B cell (primary cell): Measurements from ENCODE around the gene SUV39H2. TPM values are rescaled to one million over a fixed set of nuclear protein-coding genes. Genes with fewer than 3 reads are reported as not detected.

Experiments
- ATAC-seq: fragments of 200-7000 bp; cut with Tn5 transposase; one replicate; pipeline ENCODE4 v1.10.0; 2021; ENCODE audit warnings: low read depth, mild to moderate bottlenecking, moderate number of reproducible peaks, moderate library complexity
- CTCF ChIA-PET: fragments of 350-600 bp; sonication (Branson Sonifier 250); formaldehyde crosslinking; loops from one replicate; lab custom pipeline; 2021; ENCODE audit warnings: antibody characterized with exemption, inconsistent platforms; lab: Charles Lee
- POLR2A ChIA-PET: fragments of 350-600 bp; sonication (Branson Sonifier 250); formaldehyde crosslinking; loops from one replicate; lab custom pipeline; 2021; ENCODE audit warnings: antibody characterized with exemption; lab: Charles Lee
- DNase-seq: peaks from one replicate; pipeline ENCODE4 v3.0.0; 2013
- H2AFZ ChIP-seq: 2 replicates; pipeline ENCODE4 v1.6.1; 2012; ENCODE audit warnings: mild to moderate bottlenecking, low read depth, low read length; ENCODE audit not compliant: insufficient read depth, poor library complexity, severe bottlenecking
- H3K27ac ChIP-seq, 2 donors: 1 replicate in 1 of 2; 2 replicates in 1 of 2; pipeline ENCODE4 v1.5.1; 2012 to 2013; ENCODE audit warnings: low read length in 2 of 2, mild to moderate bottlenecking in 2 of 2, moderate library complexity in 1 of 2
- H3K27me3 ChIP-seq, 4 experiments: fragments of 200-600 bp in 1 of 4; sonication (generic) in 1 of 4; replicated peaks in 1 of 4; 1 replicate in 2 of 4; 2 replicates in 2 of 4; pipeline versions ENCODE4 v1.6.1 to v1.7.0; 2013 to 2016; ENCODE audit warnings: low read length in 3 of 4, mild to moderate bottlenecking in 2 of 4, mixed read lengths in 1 of 4, moderate library complexity in 1 of 4; ENCODE audit not compliant: insufficient read depth in 4 of 4, control insufficient read depth in 3 of 4; ENCODE audit errors: control extremely low read depth in 1 of 4
- H3K36me3 ChIP-seq, 2 experiments: replicated peaks in 1 of 2; 1 replicate in 1 of 2; 2 replicates in 1 of 2; pipeline versions ENCODE4 v1.6.1 to v1.7.1; 2013; ENCODE audit warnings: low read length in 1 of 2; ENCODE audit not compliant: insufficient read depth in 2 of 2, control insufficient read depth in 1 of 2; ENCODE audit errors: control extremely low read depth in 1 of 2, extremely low read depth in 1 of 2
- H3K4me1 ChIP-seq, 2 donors: fragments of 200-600 bp in 1 of 2; sonication (generic) in 1 of 2; 1 replicate in 1 of 2; 2 replicates in 1 of 2; pipeline versions ENCODE4 v1.5.1 to v1.6.1; 2013 to 2017; ENCODE audit warnings: low read length in 2 of 2; ENCODE audit not compliant: control insufficient read depth in 2 of 2, insufficient read depth in 2 of 2
- H3K4me2 ChIP-seq: replicated peaks from 2 replicates; pipeline ENCODE3; 2012; ENCODE audit warnings: mild to moderate bottlenecking, low read depth, low read length; ENCODE audit not compliant: poor library complexity, severe bottlenecking
- H3K4me3 ChIP-seq, 5 experiments: fragments of 200-600 bp in 1 of 5; sonication (generic) in 1 of 5; 1 replicate in 3 of 5; 2 replicates in 2 of 5; pipeline versions ENCODE4 v1.5.1 to v1.7.0; 2011 to 2016; ENCODE audit warnings: low read length in 4 of 5, mild to moderate bottlenecking in 4 of 5, low read depth in 2 of 5, control low read depth in 1 of 5, moderate library complexity in 1 of 5; ENCODE audit not compliant: insufficient read depth in 1 of 5; ENCODE audit errors: control extremely low read depth in 1 of 5, extremely low read depth in 1 of 5
- H3K79me2 ChIP-seq: fragments of 200-600 bp; sonication (generic); one replicate; pipeline ENCODE4 v1.6.0; 2016; ENCODE audit warnings: low read length; ENCODE audit not compliant: control insufficient read depth, insufficient read depth
- H3K9ac ChIP-seq: fragments of 200-600 bp; sonication (generic); 2 replicates; pipeline ENCODE4 v1.6.1; 2017; ENCODE audit warnings: mild to moderate bottlenecking, low read length, moderate library complexity
- H3K9me3 ChIP-seq, 3 donors: one replicate each; pipeline versions ENCODE4 v1.6.1 to v1.7.1; 2013; ENCODE audit warnings: low read length in 2 of 3; ENCODE audit not compliant: control insufficient read depth in 2 of 3, insufficient read depth in 1 of 3; ENCODE audit errors: control extremely low read depth in 1 of 3
- H4K20me1 ChIP-seq: 2 replicates; pipeline ENCODE4 v1.6.0; 2012; ENCODE audit warnings: mild to moderate bottlenecking, low read length; ENCODE audit not compliant: insufficient read depth, control insufficient read depth, poor library complexity, severe bottlenecking
- H3K27ac Mint-ChIP-seq: one replicate; pipeline ENCODE4 v1.8.0; 2021; ENCODE audit warnings: mixed read lengths
- H3K27me3 Mint-ChIP-seq: one replicate; pipeline ENCODE4 v1.8.0; 2021; ENCODE audit warnings: mixed read lengths
- H3K4me1 Mint-ChIP-seq: one replicate; pipeline ENCODE4 v1.8.0; 2021; ENCODE audit warnings: mixed read lengths
- H3K4me3 Mint-ChIP-seq: one replicate; pipeline ENCODE4 v1.8.0; 2021; ENCODE audit warnings: mixed read lengths
- H3K9me3 Mint-ChIP-seq: one replicate; pipeline ENCODE4 v1.8.0; 2022; ENCODE audit warnings: mixed read lengths; ENCODE audit not compliant: insufficient read depth
- CTCF ChIP-seq: fragments of 200-600 bp; IDR thresholded peaks from one replicate; pipeline ENCODE4 v1.8.0; 2022; ENCODE audit warnings: antibody characterized with exemption, mild to moderate bottlenecking
- EZH2 ChIP-seq: IDR thresholded peaks from 2 replicates; pipeline ENCODE4 v1.6.1; 2012; ENCODE audit warnings: borderline replicate concordance, low read depth, mild to moderate bottlenecking, moderate library complexity, low read length; ENCODE audit not compliant: insufficient read depth, poor library complexity, severe bottlenecking
- WGBS: methylation state at CpG from one replicate; pipeline ENCODE4 v1.1.5; 2013; ENCODE audit warnings: missing lambda C conversion rate; ENCODE audit not compliant: insufficient coverage; 5-methylcytosine and 5-hydroxymethylcytosine counted together
- intact Hi-C: fragments of 100-400 bp; cut with micrococcal nuclease; formaldehyde crosslinking; loops from one replicate; pipeline ENCODE4 v1.10.0; 2022
- polyA plus RNA-seq: library from polyadenylated mRNA; depleted of rRNA; stranded (reverse); fragments of >200 nt; gene quantifications from 2 replicates; pipeline ENCODE4 v1.2.3, GENCODE V29; 2012
- total RNA-seq, 2 donors: library from RNA; stranded (reverse); fragments of 120-200 nt in 1 of 2; gene quantifications; 1 replicate in 1 of 2; 2 replicates in 1 of 2; pipeline versions ENCODE4 v1.2.3 to v1.2.4, GENCODE V29; 2013 to 2022

SUV39H2 gene
- total and polyA plus RNA-seq, 2 donors (not counting 1 experiment from before 2014, with no cell fraction given) = 0.73 to 3.2 TPM

- POLR2A ChIA-PET = no interaction called here
- DNase-seq = peak; percentile 24
These were observed 1.2 kb downstream of the SUV39H2 start for GRCh38 chr10:14879928-14880193.

GRCh38 chr10:14880229-14880628, 1.6 kb downstream of the SUV39H2 start:
- no peak overlapping the region for H3K4me3 ChIP-seq
- peaks cover 0 to 6% (median 0%) of the 10 kb centered on the region in 4 experiments for H3K27me3 ChIP-seq
- peak overlapping the region; percentile 99 for H3K4me2 ChIP-seq
- Mint-ChIP-seq H3K27me3 (no peaks in the 10 kb centered on the region), H3K4me3 (peak overlapping the region; percentile 96), H3K9me3 (no peaks in the 10 kb centered on the region), H3K27ac (no peak overlapping the region), H3K4me1 (peaks cover 28% of the 10 kb centered on the region)
- intact Hi-C loops = no loop called here
- no peaks in the 10 kb centered on the region for H3K9me3 ChIP-seq
- POLR2A ChIA-PET = no interaction called here
- H3K27ac ChIP-seq = no peak overlapping the region
- no peaks in the 10 kb centered on the region for H3K36me3 ChIP-seq
- no peaks in the 10 kb centered on the region for H4K20me1 ChIP-seq
- peaks cover 31% of the 10 kb centered on the region for H3K79me2 ChIP-seq
- DNase-seq = no peak
- CTCF ChIA-PET = interaction anchor here (1.2 kb wide), 1 partner anchor 23 kb away, joined by 3 read pairs; no protein-coding TSS in a partner anchor
- H2AFZ ChIP-seq = peak overlapping the region; percentile 99
- WGBS = 60% methylated on average over 1 of the region's 7 CpGs
- peaks cover 17 to 23% of the 10 kb centered on the region in 2 donors for H3K4me1 ChIP-seq
- no peak for ATAC-seq
- no peak for TF ChIP-seq EZH2
- TF ChIP-seq CTCF = no peak
- H3K9ac ChIP-seq = peak overlapping the region; percentile 95

More at GRCh38 chr10:14879928-14880193, 1.2 kb downstream of the SUV39H2 start:
- Histone ChIP-seq H3K4me3 (peak overlapping the region in 2 of 5 experiments; percentile 11 to 94), H3K27me3 (peaks cover 0 to 6% (median 0%) of the 10 kb centered on the region in 4 experiments), H3K79me2 (peaks cover 31% of the 10 kb centered on the region), H3K9ac (peak overlapping the region; percentile 95), H3K9me3 (no peaks in the 10 kb centered on the region), H3K36me3 (no peaks in the 10 kb centered on the region), H3K4me1 (peaks cover 17 to 23% of the 10 kb centered on the region in 2 donors), H2AFZ (peak overlapping the region; percentile 99), H4K20me1 (no peaks in the 10 kb centered on the region), H3K27ac (no peak overlapping the region), H3K4me2 (peak overlapping the region; percentile 99)
- WGBS = no CpG with 5 or more reads among the region's 5 CpGs
- peak overlapping the region; percentile 96 for H3K4me3 Mint-ChIP-seq
- intact Hi-C loops = loop anchor here (5.0 kb wide), 2 partner anchors 128 to 287 kb away; partner anchors contain the start of gene NMT2
- peaks cover 28% of the 10 kb centered on the region for H3K4me1 Mint-ChIP-seq
- H3K9me3 Mint-ChIP-seq = no peaks in the 10 kb centered on the region
- no peaks in the 10 kb centered on the region for H3K27me3 Mint-ChIP-seq
- H3K27ac Mint-ChIP-seq = no peak overlapping the region
- TF ChIP-seq CTCF (no peak), EZH2 (no peak)
- CTCF ChIA-PET = interaction anchor here (1.2 kb wide), 1 partner anchor 24 kb away, joined by 3 read pairs; no protein-coding TSS in a partner anchor
- no peak for ATAC-seq
